HG02759 (cell line): ENCODE measurements around the gene GORAB.

ENCODE experiments used
- ATAC-seq: cut with Tn5 transposase; IDR thresholded peaks from one replicate; pipeline ENCODE4 v1.9.1; 2021; ENCODE audit warnings: mild to moderate bottlenecking, moderate library complexity; ENCODE audit not compliant: unreplicated experiment

Gene GORAB

DNA sequence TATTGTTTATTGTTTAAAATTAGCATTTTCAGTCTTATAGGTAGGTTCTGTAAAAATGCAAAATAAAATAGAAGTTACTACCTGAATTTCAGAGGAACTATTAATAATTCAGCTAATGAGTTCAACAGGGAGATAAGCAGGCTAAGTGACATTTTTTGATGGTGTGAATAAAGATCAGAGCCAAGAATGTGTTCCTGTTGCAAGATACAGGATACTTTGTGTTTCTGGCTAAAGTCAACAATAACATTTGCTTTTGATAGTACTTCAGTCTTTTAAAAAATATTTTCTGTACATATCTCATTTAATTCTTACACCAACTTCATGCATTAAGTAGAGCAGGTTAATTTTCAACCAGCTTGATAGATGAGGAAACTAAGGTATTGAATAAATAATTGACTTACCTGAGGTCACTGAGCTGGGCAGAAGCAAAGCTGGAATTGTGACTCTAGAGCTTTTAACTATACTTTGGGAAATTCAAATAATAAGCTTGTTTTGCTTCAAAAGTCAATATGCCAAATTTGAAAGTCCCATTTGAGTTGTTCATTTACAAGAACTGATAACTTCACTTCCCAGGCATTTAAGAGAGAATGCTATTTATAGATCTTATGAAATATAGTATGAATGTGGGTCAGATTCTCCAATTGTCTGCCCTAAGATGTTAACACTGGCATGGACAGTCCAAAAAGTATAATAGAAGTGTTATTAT, 6.0 kb downstream of the GORAB start:
- ATAC-seq: no peak

DNA sequence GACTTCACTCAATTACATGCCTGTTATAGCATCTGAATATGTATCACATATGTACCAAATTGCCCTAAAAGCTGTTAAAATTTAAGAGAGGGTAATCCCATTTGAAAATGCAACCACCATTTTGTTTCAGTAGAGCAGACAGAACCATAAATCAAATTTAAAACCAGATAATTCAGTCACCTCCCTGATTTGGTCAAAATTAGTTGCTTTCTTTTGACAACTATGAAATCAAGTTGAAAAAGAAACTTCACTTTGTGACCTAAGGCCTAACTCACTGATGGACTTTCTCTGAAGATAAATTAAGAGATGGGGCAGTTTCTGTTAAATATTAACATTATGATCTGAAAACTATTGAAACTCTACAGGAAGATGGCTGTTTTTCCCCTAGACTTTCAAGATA, 6.7 kb downstream of the GORAB start:
- ATAC-seq: no peak

DNA sequence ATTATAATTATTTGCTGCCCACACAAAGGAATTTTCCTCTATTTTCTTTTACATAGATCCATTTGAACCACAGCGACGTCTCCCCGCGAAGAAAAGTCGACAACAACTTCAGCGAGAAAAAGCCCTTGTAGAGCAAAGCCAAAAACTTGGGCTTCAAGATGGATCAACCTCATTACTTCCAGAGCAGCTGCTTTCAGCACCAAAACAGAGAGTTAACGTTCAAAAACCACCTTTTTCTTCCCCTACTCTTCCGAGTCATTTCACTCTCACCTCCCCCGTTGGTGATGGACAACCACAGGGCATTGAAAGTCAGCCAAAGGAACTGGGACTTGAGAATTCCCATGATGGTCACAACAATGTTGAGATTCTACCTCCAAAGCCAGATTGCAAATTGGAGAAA, 7.2 kb downstream of the GORAB start:
- ATAC-seq: no peak

DNA sequence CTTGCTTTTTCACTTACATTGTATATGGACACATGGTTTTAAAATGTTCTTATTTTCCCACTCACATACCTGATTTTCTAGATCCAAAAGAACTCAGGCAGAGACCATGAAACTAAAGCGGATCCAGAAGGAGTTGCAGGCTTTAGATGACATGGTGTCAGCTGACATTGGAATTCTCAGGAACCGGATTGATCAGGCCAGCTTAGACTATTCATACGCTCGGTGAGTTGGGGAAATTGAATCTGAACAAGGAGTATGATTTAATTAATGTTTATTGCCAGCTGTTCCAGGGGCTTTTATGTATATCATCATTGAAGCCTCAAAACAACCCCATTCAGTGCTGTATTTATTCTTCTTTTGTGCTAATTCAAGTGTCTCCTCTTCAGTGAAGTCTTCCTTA, 12.7 kb downstream of the GORAB start:
- no peak for ATAC-seq

DNA sequence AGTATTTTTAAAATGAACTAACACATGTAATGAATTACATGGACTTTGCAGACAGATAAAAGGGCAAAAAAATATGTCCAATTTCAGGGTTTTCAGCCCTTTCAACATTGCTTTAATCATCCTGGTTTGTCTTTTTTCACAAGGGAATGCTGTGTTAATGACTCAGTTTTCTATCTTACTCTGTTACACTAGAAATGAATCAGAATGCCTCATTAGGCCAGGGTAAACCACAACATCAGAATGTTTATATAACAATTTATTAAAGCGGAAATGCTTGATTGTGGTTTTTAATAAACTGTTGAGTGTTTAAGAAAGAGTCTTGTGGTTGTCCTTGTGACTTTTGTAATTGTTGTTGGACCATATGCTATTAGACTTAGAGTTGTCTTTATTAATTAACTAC, 13.5 kb downstream of the GORAB start:
- no peak for ATAC-seq

DNA sequence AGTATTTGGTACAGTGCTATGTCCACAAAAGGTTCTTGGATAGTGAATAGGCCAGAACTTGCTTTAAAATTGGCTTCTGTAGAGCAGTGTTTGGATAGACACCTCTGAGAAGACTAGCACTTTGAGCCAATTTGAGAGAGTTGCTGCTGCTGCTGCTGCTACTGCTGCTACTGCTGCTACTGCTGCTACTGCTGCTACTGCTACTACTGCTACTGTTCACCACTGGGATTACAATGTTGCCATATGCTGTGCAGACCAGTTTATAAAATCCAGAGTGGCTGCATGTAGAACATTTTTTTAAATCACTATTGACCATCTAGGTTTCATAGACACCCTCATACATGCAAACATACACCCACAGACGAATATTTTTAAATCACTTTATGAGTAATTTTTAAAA, 15.3 kb downstream of the GORAB start:
- ATAC-seq: no peak

DNA sequence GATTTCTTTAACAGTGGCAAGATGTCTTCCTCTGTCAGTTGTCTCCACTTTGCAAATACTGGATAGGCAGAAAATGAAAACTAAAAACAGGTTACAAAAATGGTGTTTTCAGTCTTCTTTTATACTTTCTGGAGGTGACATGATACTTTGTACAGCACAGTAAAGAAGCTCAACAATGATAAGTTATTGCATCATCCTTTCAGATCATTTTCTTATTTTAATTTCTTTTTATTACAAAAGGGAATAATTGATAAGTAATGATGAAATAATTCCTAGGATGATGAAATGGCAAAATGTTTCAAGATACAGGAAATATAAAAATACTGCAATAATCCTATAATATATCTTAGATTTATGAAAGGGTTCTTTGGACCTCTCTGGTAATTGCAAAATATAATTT, 16.5 kb downstream of the GORAB start:
- ATAC-seq: no peak

DNA sequence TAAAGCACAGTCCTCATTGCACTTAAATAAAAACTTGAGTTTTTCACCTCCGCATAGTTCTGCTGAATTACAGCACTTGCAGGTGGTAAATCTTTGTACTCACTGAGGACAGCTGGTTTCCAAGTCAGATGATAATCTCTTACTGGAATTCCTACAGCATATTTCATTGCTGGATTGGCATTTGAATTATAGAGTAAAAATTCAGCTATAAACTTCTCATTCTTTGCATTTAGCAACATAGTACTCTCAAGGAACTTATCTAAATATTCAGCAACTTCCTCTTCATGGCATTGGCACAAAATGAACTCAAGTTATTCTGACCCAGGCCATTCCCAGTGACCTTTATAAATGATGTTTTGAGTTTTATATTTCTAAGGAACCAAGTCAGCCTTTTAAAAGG, 23.4 kb downstream of the GORAB start:
- no peak for ATAC-seq

DNA sequence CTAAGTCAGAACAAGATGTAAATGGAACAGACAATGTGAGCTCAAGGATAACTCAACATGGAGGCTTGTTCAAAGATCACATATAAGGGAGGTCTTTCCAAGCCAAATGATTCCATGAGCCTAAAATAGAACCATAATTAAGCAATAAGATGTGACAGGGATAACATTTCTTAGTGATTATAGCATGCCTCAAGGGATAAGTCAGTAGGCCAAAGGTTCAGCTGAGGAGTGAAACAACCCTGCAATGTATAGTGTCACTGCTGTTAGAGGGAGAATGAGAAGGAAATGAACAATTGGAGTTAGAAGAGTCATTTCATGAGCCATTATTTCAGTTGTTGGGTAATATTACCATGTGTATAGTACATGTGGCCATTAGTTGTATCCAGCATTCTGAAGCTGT, 25.0 kb downstream of the GORAB start:
- no peak for ATAC-seq

DNA sequence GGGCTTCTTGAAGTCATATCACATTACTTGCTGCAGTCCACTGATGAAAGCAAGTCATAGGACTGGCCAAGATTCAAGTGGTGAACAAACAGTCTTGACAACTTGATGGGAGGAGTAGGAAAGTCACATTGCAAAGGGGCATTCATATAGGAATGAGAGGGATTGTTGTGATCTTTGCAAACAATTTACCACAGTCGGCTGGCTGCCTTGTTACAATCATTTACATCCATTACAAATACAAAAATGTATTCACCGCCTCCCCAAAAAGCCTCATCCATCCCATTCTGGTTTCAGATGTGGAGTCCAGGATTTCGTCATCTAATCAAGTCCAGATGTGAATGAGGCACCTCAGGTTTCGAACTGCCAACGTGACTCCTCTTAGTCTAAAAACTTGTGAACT, 26.8 kb downstream of the GORAB start:
- no peak for ATAC-seq

DNA sequence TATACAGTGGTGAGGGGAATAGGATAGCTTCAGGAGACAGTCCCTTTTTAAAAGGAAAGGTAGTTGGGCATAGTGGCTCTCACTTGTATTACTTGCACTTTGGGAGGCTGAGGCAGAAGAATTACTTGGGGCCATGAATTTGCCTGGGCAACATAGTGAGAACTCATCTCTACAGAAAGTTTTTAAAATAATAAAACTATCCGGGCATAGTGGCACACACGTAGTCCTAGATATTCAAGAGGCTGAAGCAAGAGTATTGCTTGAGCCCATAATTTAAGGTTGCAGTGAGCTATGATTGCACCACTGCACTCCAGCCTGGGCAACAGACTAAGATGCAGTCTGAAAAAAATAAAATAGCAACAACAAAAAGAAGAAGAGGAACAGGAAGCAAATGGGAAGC, 27.2 kb downstream of the GORAB start:
- no peak for ATAC-seq

DNA sequence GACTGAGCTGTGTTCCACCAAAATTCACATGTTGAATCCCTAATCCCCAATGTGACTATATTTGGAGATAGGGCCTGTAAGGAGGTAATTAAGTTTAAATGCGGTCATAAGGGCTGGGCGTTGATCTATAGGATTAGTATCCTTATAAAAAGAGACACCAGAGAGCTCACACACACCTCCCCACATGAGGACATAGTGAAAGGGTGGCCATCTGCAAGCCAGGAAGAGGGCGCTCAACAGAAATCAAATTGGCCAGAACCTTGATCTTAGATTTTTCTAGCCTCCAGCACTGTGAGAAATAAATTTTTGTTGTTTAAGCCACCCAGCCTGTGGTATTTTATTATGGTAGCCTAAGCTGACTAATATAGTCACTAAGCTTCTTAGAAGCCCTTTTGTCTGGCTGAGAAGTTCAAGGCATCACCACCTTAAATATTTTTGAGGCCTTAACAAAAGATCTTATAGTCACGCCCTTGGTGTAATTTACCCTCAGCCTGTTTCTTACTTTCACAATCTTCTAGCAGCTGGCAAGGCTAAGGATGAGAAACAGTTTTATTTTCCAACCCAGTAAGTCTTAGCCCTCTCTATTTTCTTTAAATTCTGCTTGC, 28.8 kb downstream of the GORAB start:
- ATAC-seq: no peak

DNA sequence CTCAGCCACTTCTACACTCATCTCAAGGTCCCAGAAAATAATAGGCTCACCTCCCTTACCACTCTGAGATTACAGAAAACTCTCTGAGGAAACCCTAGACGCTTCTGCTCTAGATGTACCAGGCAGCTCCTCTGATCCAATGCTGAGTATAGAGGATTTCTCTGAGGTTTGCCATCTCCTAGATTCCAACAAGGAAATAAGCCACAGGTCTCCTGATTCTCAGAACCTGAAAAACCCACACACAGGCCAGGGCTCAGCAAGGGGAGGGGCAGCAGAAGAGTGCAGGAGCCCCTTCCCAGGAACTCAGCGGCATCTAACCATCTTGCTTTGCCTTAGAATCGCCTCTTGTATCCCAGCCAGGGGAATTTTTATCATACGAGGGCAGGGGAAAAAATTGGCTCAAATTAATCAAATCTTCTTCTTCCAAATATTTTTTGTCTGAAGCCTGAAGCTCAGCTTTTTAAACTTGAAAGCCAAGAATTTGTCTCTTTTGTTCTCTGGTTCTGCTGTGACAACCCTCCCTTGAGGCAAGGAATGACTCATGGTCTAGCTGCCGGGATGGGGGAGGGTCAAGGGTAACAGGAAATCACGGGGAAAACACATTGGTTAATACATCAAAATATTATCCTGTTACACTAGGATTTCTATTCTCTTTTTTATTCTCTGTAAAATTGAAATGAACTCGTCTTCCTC, 30.8 kb downstream of the GORAB start:
- peak; percentile 82 for ATAC-seq

DNA sequence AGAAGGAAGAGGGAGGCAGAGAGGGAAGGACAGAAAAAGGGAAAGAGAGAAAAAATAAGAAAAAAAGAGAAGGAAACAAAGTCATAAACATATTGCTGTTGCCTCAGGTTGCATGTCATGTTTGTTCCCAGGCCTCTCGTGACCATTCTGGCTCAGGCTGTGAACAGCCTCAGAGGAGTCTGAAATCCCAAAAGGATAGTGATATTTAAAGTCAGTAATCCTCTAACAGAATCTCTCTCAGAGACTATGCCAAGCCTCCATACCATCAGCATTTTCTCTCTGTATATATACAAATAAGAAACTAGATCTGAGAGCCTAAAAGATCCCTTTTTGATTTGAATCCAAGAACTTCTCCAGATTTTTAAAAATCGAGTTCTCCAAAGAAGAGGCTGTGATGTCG, 35.2 kb downstream of the GORAB start:
- no peak for ATAC-seq

DNA sequence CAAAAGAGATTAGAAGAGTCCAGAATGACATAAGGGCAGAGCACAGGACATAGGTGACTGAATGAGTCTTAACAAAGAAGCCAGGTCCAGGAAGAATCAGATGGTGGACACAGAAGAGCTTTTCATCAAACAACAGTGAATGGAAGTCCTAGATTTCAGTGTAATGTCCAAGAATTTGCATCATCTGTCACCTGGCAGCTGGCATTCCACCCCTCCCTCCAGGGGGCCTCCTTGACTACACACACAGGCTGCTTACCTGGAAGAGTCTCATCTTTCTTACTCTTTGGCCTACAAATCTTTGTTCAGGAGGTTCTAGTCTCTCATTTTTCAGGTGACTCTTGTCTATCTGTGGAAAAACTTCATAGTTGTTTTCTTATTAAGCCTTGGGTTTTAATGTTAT, 36.2 kb downstream of the GORAB start:
- no peak for ATAC-seq

DNA sequence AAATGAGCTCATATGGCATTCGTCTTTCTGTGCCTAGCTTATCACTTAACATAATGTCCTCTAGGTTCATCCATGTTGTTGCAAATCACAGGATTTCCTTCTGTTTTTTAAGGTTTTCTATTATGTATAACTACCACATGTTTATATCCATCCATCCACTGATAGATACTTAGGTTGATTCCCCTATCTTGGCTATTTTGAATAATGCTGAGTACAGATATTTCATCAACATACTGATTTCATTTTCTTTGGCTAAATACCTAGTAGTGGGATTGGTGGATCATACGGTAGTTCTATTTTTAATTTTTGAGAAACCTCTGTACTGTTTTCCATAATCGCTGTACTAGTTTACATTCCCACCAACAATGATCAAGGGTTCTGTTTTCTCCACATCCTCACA, 45.0 kb downstream of the GORAB start:
- no peak for ATAC-seq

DNA sequence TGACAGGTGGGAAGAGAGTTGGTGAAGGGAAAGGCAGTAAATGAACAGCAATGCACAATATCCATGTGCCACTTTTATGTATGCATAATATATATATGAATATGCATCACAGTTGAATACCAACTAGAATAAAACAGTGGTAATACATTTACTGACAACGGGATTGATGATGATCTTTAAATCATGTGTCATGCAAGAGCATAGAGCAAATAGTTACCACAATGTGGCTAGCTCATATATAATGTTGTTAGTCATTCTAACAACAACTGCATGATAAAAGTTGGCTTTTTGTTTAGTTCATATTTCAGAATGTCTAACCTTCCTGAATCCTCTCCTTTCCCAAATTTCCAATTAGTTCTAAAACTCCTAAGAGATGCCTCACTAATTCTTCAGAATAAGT, 46.4 kb downstream of the GORAB start:
- no peak for ATAC-seq

DNA sequence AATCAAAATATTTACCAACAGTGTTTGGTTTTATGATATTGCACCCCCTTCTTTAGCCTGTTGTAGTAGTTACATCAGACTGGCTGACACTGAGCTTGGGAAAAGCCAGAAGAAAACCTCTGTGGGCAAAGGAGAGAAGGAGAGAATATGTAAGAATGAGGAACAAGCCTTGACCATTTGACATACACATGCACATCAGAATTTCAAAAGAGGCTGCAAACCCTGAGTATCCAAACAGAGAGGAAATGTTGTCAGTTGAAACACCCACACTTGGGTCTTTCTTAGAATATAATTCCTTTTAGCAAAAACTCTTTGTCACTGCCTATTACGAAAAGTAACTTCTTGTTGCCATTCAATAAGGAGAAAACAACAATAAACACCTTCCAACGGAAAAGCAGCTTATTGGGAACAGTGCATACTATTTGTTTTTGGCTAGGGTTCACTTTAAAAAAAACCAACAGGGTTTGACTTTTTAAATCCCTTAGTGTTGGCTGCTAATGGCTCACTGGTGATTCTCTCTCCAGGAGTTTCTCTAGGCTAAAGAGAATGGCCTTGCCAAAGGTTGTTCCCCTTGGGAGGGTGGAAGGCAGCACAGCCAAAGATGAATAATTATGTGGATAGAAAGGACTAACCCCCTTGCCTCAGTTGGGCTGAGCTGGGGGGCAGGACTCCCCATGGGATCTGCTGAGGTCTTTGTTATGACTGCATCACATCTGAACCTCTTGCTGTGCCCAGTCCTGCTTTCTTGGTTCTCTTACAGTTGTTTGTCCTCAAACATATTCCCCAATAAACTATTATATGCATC, 48.9 kb downstream of the GORAB start:
- no peak for ATAC-seq

DNA sequence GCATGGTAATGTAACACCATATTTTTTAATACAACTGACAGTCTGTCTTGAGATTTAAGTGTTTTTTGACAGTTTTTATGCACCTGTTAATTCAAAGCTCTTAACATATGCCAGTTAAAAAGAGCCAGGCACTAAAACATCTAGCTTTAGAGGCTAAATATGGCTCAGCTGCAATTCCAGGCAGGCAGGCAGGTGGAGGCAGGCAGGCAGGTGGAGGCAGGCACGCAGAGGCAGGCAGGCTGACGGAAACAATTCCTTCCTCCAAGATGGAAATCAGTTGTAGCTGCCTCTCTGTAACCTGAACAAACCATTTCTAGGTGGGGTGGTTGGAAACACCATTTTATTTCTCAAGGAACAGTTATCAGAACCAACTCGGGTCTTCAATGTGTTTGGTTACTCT, 51.2 kb downstream of the GORAB start:
- no peak for ATAC-seq

DNA sequence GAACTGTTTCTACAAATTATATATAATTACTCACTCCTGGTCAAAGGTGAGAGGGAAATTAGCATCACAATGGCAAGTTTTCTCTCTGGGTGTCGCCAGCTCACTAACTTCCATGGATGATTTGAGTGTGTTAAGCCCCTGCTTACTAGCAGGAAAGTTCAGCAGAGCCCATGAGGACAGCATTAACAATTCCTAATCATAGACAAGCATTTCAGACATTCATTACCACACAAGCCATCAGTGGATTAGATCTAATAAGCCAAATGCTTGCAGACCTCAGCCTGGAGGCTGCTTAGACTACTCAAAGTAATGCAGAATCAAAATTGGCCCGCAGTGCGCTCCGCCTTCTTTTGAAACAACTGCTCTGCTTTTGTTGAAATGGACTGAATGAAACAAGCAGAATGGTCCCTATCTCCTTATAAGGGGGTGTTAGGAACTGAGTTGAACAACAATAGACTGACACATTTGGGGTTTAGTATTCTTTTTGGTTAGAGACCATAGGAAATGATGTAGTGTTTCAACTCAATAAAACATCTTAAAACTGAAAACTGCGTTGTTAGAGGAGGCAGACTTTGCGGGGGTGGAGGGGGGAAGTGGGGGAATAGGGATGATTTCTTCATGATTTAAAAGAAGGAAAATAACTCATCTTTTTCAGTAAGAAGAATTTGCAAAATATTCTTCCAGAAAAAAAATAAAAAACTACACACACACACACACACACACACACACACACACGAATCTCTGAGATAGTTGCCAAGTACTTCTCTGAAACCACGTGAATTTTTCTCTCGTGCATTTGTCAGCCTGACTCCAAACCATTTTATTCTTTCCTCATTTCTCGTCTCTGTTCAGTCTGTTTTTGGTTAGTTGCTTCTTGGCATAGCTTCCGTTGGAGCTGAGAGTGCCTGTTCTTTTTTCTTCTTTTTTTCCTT, 54.6 kb downstream of the GORAB start:
- ATAC-seq: no peak

DNA sequence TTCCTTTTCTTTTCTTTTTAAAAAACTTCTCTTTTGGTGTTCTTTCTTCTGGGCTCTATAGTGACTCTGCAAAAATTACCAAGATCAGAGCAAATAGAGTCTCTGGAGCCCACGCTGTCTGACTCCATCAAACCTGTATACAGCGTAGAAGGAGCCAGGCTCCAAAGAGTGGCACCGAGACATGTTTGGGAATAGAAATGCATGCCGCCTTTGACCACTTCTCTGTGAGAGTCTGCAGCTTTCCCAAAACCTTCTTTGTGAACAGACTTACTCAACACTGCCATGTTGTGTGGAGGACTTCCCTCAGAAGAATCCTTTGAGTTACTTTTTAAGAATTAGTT, 55.3 kb downstream of the GORAB start:
- ATAC-seq: no peak
